ENCODE measurements around the gene DHFR.

DHFR gene

GRCh38 chr5:80655231-80655774 lies 520 bp upstream of the DHFR start:
- DNase-seq (ENCODE audit: low read depth), result no peak

GRCh38 chr5:80654054-80654390 lies 761 bp downstream of the DHFR start:
- peak; percentile 7 for DNase-seq (ENCODE audit: low read depth)

- no peak for DNase-seq (ENCODE audit: low read depth)
These were observed 1.3 kb downstream of the DHFR start for GRCh38 chr5:80653502-80653901.

- no peak for DNase-seq (ENCODE audit: low read depth)
These were observed 7.9 kb downstream of the DHFR start for GRCh38 chr5:80646926-80647325.

GRCh38 chr5:80644900-80645299 lies 9.9 kb downstream of the DHFR start:
- no peak for DNase-seq (ENCODE audit: low read depth)

- no peak for DNase-seq (ENCODE audit: low read depth)
These were observed 13.4 kb downstream of the DHFR start for GRCh38 chr5:80641353-80641752.

GRCh38 chr5:80634193-80634592 lies 20.6 kb downstream of the DHFR start:
- DNase-seq (ENCODE audit: low read depth), result no peak

GRCh38 chr5:80632700-80633099 lies 22.1 kb downstream of the DHFR start:
- DNase-seq (ENCODE audit: low read depth), result no peak

GRCh38 chr5:80631278-80632259 lies 23.2 kb downstream of the DHFR start:
- DNase-seq (ENCODE audit: low read depth), result no peak

- no peak for DNase-seq (ENCODE audit: low read depth)
These were observed 25.5 kb downstream of the DHFR start for GRCh38 chr5:80629281-80629680.

- no peak for DNase-seq (ENCODE audit: low read depth)
These were observed 29.6 kb downstream of the DHFR start for GRCh38 chr5:80625230-80625629.

- no peak for DNase-seq (ENCODE audit: low read depth)
These were observed 30.8 kb downstream of the DHFR start for GRCh38 chr5:80623999-80624398.

GRCh38 chr5:80622756-80623155 lies 32.0 kb downstream of the DHFR start:
- no peak for DNase-seq (ENCODE audit: low read depth)

GRCh38 chr5:80620211-80620610 lies 34.6 kb downstream of the DHFR start:
- DNase-seq (ENCODE audit: low read depth), result no peak

GRCh38 chr5:80619086-80619485 lies 35.7 kb downstream of the DHFR start:
- DNase-seq (ENCODE audit: low read depth), result no peak

- no peak for DNase-seq (ENCODE audit: low read depth)
These were observed 36.3 kb downstream of the DHFR start for GRCh38 chr5:80618438-80618837.

GRCh38 chr5:80615266-80615914 lies 39.4 kb downstream of the DHFR start:
- no peak for DNase-seq (ENCODE audit: low read depth)

- no peak for DNase-seq (ENCODE audit: low read depth)
These were observed 45.1 kb downstream of the DHFR start for GRCh38 chr5:80609692-80610091.

- no peak for DNase-seq (ENCODE audit: low read depth)
These were observed 46.1 kb downstream of the DHFR start for GRCh38 chr5:80608731-80609130.

- DNase-seq (ENCODE audit: low read depth), result no peak
These were observed 47.0 kb downstream of the DHFR start for GRCh38 chr5:80607832-80608231.

- DNase-seq (ENCODE audit: low read depth), result no peak
These were observed 47.4 kb downstream of the DHFR start for GRCh38 chr5:80607343-80607742.

- no peak for DNase-seq (ENCODE audit: low read depth)
These were observed 53.7 kb downstream of the DHFR start for GRCh38 chr5:80600943-80601693.
